Measurements from ENCODE around the gene PHACTR2.
A peak's percentile ranks its signal among the peaks of the same experiment; 100 is the strongest.
"Not testable (repeated sequence)": the region's sequence is repeated elsewhere in the genome, so short reads cannot be mapped to it uniquely, and the experiment has no call there.

PHACTR2 gene

DNA sequence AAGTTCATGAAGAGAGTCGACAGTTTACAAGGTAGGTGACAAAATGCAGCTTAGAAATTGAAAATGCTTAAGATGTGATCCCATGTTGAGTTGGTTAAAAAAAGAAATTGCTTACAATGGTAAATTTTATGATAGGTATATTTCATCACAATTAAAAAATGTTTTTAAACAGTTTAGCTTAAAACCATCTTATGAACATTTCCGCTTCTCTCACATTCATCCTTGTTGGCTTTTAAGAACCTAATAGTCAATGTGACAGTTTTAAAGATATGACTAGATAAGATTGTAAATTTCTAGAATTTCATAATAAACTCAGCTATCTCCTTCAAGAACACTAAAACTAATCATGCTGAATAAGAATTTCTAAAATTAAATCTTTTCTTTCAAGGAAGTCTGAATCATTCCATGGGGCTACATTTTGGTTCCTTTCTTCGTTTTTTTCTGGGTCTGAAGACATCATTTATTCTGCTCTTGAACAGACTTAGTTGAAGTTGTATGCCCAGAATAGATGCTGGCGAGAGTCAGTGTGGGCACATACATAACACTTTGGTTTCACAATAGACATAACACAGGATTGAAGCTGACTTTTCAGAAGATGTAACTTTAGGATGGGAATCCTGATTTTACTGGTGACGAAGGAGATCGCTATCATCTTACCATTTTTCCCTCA lies 129.5 kb downstream of the PHACTR2 start:
- no peak for DNase-seq (ENCODE audit: low read depth in 2 of 2)

DNA sequence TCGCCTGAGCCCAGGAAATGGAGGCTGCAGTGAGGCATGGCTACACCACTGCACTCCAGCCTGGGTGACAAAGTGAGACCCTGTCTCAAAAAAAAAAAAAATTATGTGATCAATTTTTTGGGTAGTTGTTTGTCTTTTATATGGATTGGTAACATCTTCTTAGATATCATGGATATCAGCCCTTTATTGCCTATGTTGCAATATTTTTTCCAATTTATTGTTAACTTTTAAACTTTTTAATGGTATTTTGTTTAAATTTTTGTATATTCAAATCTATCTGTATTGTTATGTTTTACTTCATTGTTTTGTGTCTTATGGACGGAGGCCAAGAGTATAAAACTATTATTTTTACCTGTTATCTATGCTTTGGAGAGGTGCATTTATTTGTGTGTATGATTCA lies 133.0 kb downstream of the PHACTR2 start:
- no peak for DNase-seq (ENCODE audit: low read depth in 2 of 2)

GRCh38 chr6:143811501-143812157 lies 133.9 kb downstream of the PHACTR2 start:
- no peak for DNase-seq (ENCODE audit: low read depth in 2 of 2)

GRCh38 chr6:143817621-143818020 lies 139.9 kb downstream of the PHACTR2 start:
- no peak for DNase-seq (ENCODE audit: low read depth in 2 of 2)

DNA sequence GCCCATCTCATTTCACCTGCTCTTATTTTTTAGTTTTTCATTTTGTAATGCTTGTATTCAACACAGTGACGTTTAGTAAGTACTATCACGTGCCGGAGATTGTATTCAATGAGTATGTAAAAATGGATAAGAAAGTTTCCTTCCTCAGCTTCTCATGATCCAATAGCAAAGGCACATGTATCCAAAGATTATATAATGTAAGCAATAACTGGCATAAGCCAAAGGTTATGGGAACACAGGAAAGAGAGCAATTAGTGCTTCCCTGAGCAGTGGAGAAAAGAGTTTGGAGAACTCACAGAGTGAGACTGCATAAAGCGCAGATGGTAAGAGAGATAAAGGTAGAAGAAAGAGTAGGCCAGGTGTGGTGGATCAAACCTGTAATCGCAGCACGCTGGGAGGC lies 143.6 kb downstream of the PHACTR2 start:
- no peak for DNase-seq (ENCODE audit: low read depth in 2 of 2)

- DNase-seq (ENCODE audit: low read depth in 2 of 2) = no peak
Observed at GRCh38 chr6:143822584-143823024, 144.8 kb downstream of the PHACTR2 start.

DNA sequence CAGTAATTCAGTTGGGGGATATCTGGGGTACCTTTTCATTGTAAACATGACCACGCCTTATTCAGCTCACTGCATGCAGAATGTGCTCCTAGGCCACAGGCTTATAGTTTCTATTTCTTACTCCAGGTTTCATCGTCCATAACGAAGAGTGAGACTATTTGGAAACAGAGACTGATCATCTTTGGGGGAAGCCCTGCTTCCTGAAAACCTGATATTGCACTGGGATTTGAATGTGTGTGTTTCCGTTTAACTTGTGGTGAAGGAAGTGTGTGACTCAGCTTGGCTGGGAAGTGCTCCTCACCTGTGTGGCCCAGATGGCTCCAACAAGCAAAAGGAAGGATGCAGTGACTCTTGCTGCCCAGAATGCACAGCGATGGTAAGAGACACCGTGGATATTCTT lies 145.8 kb downstream of the PHACTR2 start:
- DNase-seq (ENCODE audit: low read depth in 2 of 2) = no peak

DNA sequence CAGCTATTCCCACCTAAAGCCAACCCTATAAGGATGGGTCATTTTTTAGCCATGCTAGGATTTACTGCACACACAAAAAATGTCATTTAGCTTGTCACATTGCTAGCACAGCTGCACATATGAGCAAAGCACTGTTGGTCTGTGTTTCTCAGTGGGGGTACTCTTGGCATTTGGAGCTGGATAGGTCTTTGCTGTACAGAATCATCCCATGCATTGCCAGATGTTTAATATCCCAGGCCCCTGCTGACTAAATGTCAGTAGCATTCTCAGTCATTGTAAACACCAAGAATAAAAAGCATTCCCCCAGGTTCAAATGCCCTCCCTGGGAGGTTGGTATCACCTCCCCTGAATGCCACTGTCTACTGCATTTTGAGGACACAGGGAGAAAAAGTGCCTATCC lies 150.8 kb downstream of the PHACTR2 start:
- DNase-seq (ENCODE audit: low read depth in 2 of 2) = no peak

DNA sequence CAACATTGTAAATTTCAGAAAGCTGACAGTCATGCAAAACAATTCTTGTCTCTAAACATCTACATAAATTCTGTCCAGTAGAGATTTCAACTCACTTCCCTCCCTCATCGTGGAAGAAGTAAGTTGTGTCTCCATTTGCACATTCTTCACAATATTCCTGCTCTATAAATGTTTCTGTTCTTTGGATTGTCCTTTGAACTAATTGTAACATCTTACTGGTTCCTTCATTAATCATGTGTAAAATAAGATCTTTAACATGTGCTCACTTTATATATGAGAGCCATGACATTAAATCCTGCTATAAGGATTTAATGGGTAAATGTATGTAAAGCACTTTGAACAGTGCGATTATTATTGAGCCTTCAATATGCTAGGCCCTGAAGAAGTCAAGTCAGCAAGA lies 158.4 kb downstream of the PHACTR2 start:
- no peak for DNase-seq (ENCODE audit: low read depth in 2 of 2)

GRCh38 chr6:143838395-143838794 lies 160.6 kb downstream of the PHACTR2 start:
- no peak for DNase-seq (ENCODE audit: low read depth in 2 of 2)

- DNase-seq (ENCODE audit: low read depth in 2 of 2) = no peak
Observed at GRCh38 chr6:143839196-143839595, 161.4 kb downstream of the PHACTR2 start.

DNA sequence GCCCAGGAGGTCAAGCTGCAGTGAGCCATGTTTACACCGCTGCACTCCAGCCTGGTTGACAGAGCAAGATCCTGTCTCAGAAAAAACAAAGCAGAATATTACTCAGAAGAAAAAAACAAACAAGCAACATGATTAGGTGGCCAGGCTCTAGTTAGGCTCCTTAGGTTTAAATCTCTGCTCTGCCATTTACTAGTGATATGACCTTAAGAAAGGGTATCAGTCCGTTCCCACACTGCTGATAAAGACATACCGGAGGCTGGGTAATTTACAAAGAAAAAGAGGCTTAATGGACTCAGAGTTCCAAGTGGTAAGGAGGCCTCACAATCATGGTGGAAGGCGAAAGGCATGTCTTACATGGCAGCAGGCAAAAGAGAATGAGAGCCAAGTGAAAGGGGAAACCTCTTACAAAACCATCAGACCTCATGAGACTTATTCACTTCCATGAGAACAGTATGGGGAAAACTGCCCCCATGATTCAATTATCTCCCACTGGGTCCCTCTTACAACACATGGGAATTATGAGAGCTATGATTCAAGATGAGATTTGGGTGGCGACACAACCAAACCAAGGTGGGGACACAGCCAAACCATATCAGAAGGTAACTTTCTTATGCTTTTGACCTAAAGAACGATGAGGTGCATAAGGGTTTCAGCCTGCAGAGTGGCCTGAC lies 163.0 kb downstream of the PHACTR2 start:
- no peak for DNase-seq (ENCODE audit: low read depth in 2 of 2)

GRCh38 chr6:143842461-143842901 lies 164.7 kb downstream of the PHACTR2 start:
- no peak for DNase-seq (ENCODE audit: low read depth in 2 of 2)

DNA sequence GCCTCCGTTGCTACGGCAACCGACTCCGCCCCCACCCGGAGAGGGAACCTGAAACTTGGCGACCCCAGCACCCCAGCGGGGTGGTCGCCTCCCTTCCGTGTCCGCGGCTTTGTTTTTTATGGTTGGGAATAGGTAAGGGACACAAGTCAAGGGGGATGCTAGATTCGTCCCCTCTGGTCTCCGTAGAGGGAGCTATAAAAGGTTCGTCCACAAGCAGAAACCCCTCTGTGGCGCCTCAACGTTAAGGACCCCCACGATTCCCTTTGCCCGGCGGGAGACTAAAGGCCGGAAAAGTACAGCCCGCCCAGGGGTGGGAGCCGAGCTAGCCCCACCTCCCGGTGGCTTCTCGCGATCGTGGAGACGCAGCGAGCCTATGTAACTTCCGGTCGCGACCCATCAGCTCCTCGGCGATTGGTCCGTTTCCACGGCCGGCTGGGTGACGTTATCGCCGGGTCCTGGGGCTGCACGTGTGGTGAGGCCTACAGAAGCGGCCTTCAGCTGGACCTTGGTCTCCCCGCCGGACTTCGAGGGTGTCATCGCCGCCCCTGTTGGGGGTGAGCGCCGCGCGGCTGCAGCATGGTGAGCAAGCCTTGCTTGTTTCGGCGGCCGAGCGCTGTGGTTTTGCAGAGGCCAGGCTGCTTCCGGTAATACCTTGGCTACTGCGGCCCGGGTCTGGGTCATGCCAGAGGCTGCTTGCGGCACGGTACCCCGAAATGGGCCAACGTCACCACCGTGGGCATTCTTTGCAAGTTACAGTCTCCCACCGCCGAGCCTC lies 165.3 kb downstream of the PHACTR2 start, which contains the start of gene LTV1:
TSS of gene LTV1 (plus strand) at position 437 of the 775 bp plus-strand sequence. CDS start at position 577, 140 bp downstream.
- peak; percentile 90 to 91 for DNase-seq (ENCODE audit: low read depth in 2 of 2)

DNA sequence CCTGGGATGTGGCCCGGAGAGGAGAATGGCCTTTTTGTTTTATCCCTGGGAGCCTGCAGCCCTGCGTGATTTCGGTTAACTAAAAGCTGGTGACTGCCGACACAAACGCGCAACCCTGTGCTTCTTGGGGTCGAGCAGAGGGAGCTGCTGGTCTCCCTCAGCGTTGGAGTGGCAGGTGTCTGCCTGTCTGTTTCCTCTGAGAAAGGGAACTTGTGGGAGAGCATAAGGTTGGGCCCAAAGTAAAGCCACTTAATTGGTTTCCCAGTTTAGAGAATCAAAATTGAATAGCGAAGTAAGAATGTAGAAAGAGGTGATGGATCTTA lies 165.9 kb downstream of the PHACTR2 start:
- no peak for DNase-seq (ENCODE audit: low read depth in 2 of 2)

- DNase-seq (ENCODE audit: low read depth in 2 of 2) = no peak
Observed at GRCh38 chr6:143844006-143844405, 166.2 kb downstream of the PHACTR2 start.

- DNase-seq (ENCODE audit: low read depth in 2 of 2) = no peak
Observed at GRCh38 chr6:143845033-143845432, 167.3 kb downstream of the PHACTR2 start.

GRCh38 chr6:143851706-143852105 lies 173.9 kb downstream of the PHACTR2 start:
- not testable (repeated sequence) for DNase-seq (ENCODE audit: low read depth in 2 of 2)

DNA sequence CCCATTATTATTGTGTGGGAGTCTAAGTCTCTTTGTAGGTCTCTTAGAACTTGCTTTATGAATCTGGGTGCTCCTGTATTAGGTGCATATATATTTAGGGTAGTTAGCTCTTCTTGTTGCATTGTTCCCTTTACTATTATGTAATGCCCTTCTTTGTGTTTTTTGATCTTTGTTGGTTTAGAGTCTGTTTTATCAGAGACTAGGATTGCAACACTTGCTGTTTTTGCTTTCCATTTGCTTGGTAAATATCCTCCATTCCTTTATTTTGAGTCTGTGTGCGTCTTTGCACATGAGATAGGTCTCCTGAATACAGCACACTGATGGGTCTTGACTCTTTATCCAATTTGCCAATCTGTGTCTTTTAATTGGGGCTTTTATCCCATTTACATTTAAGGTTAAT lies 177.3 kb downstream of the PHACTR2 start:
- DNase-seq (ENCODE audit: low read depth in 2 of 2) = not testable (repeated sequence)

DNA sequence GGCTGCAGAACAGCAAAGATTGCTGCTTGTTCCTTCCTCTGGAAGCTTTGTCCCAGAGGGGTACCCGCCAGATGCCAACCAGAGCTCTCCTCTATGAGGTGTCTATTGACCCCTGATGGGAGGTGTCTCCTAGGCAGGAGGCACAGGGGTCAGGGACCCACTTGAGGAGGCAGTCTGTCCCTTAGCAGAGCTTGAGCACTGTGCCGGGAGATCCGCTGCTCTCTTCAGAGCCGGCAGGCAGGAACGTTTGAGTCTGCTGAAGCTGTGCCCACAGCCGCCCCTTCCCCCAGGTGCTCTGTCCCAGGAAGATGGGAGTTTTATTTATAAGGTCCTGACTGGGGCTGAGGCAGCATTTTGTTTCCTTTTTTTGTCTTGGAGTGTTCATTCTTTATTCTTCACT lies 179.0 kb downstream of the PHACTR2 start:
- DNase-seq (ENCODE audit: low read depth in 2 of 2) = not testable (repeated sequence)

GRCh38 chr6:143857651-143858050 lies 179.9 kb downstream of the PHACTR2 start:
- no peak for DNase-seq (ENCODE audit: low read depth in 2 of 2)

Data from stimulated activated CD8-positive, alpha-beta memory T cell treated with anti-CD3 and anti-CD28 coated beads, Interleukin-15, amount 100 ng/mL, for 48 hours (primary cell).